AG10803 (cell line): ENCODE measurements around the gene MAGED4.

Experiments used
- DNase-seq: peaks from one replicate; pipeline ENCODE4 v3.0.0; 2010; ENCODE audit warnings: low read depth
- H3K4me3 ChIP-seq: 2 replicates; pipeline ENCODE4 v1.5.1; 2011; ENCODE audit warnings: mild to moderate bottlenecking, low read length, control low read depth
- CTCF ChIP-seq: conservative IDR thresholded peaks from 2 replicates; pipeline ENCODE4 v1.5.1; 2011; ENCODE audit warnings: mild to moderate bottlenecking, low read length, control low read depth, inconsistent platforms

The MAGED4 gene

GRCh38 chrX:52213276-52213675 lies 28.6 kb downstream of the MAGED4 start:
- TF ChIP-seq CTCF = no peak
- no peak overlapping the region for H3K4me3 ChIP-seq
- DNase-seq = no peak

GRCh38 chrX:52216541-52216940 lies 31.9 kb downstream of the MAGED4 start:
- DNase-seq = no peak
- TF ChIP-seq CTCF = no peak
- H3K4me3 ChIP-seq = no peak overlapping the region

- TF ChIP-seq CTCF = no peak; the same call in 1 of the 2 replicates
- H3K4me3 ChIP-seq = no peak overlapping the region
- DNase-seq = no peak
These were observed 32.9 kb downstream of the MAGED4 start for GRCh38 chrX:52217494-52218160.

GRCh38 chrX:52220936-52221335 lies 36.2 kb downstream of the MAGED4 start:
- DNase-seq = no peak
- H3K4me3 ChIP-seq = no peak overlapping the region
- no peak for TF ChIP-seq CTCF
